ENCODE measurements around the gene NCKIPSD.
A peak's percentile ranks its signal among the peaks of the same experiment; 100 is the strongest.

The NCKIPSD gene

DNA sequence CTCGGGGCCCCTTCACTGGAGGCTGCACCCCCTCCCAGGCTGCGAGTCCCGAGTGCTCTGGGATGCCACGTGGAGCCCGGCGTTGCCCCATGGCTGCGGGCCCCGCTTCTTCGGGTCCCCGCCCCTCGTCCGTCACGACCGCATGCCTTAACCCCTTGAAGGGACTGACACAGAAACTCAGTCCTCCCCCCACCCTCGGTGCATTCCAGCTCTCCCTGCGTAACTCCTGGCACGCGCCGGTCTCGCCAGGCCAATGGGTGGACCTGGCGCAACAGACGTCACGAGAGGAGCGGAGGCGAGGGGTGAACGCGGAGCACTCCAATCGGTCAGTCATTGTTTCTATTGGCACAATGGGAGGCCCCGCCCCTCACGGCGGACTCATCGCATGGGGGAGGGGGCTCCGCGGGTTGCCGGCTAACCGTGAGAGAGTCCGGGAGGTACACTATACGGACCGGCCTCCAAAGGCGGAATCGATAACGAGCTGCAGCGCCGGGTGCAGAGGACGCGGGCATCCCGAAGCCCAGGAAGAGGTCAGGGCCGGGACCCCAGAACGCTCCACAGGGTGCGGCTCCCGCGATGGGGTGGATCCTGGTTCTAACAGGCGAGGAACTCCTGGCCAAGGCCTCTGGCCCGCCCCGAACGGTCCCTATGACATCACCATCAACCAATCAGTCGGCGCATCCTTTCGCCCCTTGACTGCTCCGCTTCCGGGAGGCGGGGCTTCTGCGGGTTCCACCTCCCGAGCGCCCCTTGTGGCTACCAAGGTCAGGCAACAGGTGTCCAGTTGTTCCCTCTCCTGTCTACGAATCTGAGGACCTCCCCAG lies 22.0 kb downstream of the NCKIPSD start:
- H3K36me3 ChIP-seq (ENCODE audit: low read depth) = no peaks in the 10 kb centered on the region
- no peaks in the 10 kb centered on the region for H3K9me3 ChIP-seq (ENCODE audit: severe bottlenecking)
- ATAC-seq (ENCODE audit: low read depth) = peak; percentile 77
- DNase-seq (ENCODE audit: low spot score) = peak; percentile 99
- no peaks in the 10 kb centered on the region for H3K4me1 ChIP-seq (ENCODE audit: insufficient read depth, poor library complexity, severe bottlenecking)
- H3K4me3 ChIP-seq (ENCODE audit: severe bottlenecking) = peak overlapping the region; percentile 43
- TF ChIP-seq, protein P1, sequence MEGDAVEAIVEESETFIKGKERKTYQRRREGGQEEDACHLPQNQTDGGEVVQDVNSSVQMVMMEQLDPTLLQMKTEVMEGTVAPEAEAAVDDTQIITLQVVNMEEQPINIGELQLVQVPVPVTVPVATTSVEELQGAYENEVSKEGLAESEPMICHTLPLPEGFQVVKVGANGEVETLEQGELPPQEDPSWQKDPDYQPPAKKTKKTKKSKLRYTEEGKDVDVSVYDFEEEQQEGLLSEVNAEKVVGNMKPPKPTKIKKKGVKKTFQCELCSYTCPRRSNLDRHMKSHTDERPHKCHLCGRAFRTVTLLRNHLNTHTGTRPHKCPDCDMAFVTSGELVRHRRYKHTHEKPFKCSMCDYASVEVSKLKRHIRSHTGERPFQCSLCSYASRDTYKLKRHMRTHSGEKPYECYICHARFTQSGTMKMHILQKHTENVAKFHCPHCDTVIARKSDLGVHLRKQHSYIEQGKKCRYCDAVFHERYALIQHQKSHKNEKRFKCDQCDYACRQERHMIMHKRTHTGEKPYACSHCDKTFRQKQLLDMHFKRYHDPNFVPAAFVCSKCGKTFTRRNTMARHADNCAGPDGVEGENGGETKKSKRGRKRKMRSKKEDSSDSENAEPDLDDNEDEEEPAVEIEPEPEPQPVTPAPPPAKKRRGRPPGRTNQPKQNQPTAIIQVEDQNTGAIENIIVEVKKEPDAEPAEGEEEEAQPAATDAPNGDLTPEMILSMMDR (IDR thresholded peaks at IDR 0.05; ENCODE audit: poor library complexity, severe bottlenecking) = peak; percentile 86
- H3K27ac ChIP-seq (ENCODE audit: poor library complexity, severe bottlenecking) = peak overlapping the region; percentile 88
- H3K27me3 ChIP-seq (ENCODE audit: insufficient read depth, poor library complexity, severe bottlenecking) = no peaks in the 10 kb centered on the region

DNA sequence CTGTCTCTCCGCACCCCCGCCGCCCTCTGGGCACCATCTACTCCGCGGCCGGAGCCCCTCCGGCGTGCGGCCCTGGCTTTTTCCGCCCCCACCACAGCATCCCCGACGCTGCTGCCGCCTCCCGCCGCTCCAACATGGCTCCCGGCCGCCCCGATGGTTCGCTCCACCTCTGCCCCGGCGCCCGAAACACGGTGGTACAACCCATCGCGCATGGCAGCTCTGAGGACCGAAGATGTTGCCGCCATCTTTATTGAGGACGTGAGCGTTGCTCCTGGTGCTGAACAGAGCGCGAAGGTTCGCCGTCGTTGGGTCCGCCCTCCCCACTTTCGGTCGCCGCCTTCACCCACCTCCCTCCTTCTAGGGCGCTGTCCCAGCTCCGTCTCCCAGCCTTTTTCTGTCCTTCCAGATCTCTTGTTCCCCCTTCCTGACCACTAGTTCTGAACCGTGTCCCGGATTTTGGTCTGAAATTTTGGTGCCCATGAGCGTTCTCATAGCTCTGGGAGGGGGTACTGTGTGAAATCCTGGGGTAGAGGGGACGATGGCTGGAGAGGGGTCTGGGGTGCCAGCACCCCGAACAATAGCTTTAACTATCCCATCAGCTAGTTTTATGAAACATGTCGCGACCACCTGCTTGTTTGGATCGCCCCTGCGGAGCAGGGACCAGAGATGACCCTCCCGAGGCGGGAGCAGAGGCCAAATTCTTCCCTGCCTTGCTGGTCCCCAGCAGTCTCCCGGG lies 22.8 kb downstream of the NCKIPSD start, which contains the start of gene CELSR3:
Gene CELSR3, minus strand, starts transcription at position 134 of the 736 bp plus-strand sequence. CDS start 252 bp downstream, outside the sequence.
- H3K4me1 ChIP-seq (ENCODE audit: insufficient read depth, poor library complexity, severe bottlenecking) = no peaks in the 10 kb centered on the region
- H3K9me3 ChIP-seq (ENCODE audit: severe bottlenecking) = no peaks in the 10 kb centered on the region
- H3K27ac ChIP-seq (ENCODE audit: poor library complexity, severe bottlenecking) = peak within 1 kb of the TSS; percentile 88
- H3K4me3 ChIP-seq (ENCODE audit: severe bottlenecking) = peak within 1 kb of the TSS; percentile 43
- ATAC-seq (ENCODE audit: low read depth) (peak; percentile 52), DNase-seq (ENCODE audit: low spot score) (peak; percentile 93)
- TF ChIP-seq, protein P1 (IDR thresholded peaks at IDR 0.05; ENCODE audit: poor library complexity, severe bottlenecking) = no peak
- no peaks in the 10 kb centered on the region for H3K36me3 ChIP-seq (ENCODE audit: low read depth)
- H3K27me3 ChIP-seq (ENCODE audit: insufficient read depth, poor library complexity, severe bottlenecking) = no peaks in the 10 kb centered on the region

DNA sequence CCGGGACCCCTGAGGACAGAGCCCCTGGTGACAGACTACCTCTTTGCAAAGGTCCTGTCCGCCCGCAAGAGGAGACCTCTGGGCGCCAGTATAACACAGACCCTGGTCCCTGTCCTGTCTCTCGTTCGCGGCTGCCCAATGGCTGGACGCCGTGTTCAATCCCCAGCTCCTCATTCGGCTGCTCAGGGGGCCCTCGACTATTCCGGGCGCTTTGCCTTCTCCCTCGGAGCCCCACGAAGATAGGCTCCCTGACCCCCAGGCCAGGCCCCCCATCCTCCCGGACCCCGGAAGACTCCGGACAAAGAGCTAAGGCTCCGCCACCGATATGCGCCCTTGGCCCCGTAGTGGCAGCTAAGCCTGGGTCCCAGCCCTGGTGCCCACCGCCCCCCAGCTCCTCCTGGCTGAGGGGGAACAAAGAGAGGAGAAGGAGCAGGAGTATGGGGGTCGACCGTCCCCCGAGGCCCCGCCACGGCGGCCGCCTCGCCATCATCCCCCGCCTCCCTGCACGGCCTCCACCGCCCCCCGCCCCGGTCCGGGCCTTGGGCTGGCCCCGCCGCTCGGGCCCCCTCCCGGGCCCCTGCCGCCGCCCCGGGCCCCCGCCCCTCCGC lies 23.5 kb downstream of the NCKIPSD start:
- H3K36me3 ChIP-seq (ENCODE audit: low read depth) = no peaks in the 10 kb centered on the region
- peak overlapping the region; percentile 88 for H3K27ac ChIP-seq (ENCODE audit: poor library complexity, severe bottlenecking)
- peak overlapping the region; percentile 43 for H3K4me3 ChIP-seq (ENCODE audit: severe bottlenecking)
- TF ChIP-seq, protein P1 (IDR thresholded peaks at IDR 0.05; ENCODE audit: poor library complexity, severe bottlenecking) = no peak
- H3K4me1 ChIP-seq (ENCODE audit: insufficient read depth, poor library complexity, severe bottlenecking) = no peaks in the 10 kb centered on the region
- H3K9me3 ChIP-seq (ENCODE audit: severe bottlenecking) = no peaks in the 10 kb centered on the region
- no peak for ATAC-seq (ENCODE audit: low read depth)
- DNase-seq (ENCODE audit: low spot score) = no peak
- H3K27me3 ChIP-seq (ENCODE audit: insufficient read depth, poor library complexity, severe bottlenecking) = no peaks in the 10 kb centered on the region

DNA sequence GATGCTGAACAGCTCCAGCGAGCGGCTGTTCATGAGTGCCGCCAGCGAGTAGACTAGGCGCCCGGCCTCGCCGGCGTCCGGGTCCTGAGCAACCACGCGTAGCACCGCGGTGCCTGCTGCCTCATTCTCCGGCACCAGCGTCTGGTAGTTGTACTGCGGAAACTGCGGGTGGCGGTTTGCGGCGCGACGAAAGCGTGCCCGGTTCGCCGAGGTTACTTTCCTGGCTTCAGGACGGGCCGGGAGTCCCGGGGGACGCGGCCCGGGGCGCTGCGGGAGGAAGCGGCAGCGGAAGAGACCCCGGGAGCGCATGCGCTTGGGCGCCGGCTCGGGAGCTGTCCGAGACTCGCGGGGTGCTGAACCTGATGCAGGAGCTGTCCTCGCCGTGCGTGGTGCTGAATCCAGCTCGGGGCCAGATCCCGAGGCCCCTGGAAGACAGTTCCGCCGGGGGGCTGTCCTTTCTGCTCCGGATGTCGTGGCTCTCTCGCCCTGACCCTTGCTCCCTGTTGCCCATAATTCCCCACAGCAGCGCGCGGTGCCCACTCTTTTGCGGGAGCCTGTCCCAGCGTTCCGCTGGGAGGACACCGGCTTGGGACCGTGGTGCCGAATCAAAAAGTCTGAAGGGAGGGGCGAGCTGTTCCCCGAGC lies 24.1 kb downstream of the NCKIPSD start:
- Histone ChIP-seq H3K4me1 (ENCODE audit: insufficient read depth, poor library complexity, severe bottlenecking) (no peaks in the 10 kb centered on the region), H3K36me3 (ENCODE audit: low read depth) (no peaks in the 10 kb centered on the region), H3K9me3 (ENCODE audit: severe bottlenecking) (no peaks in the 10 kb centered on the region), H3K4me3 (ENCODE audit: severe bottlenecking) (peak overlapping the region; percentile 43), H3K27me3 (ENCODE audit: insufficient read depth, poor library complexity, severe bottlenecking) (no peaks in the 10 kb centered on the region), H3K27ac (ENCODE audit: poor library complexity, severe bottlenecking) (no peak overlapping the region)
- ATAC-seq (ENCODE audit: low read depth) = no peak
- TF ChIP-seq, protein P1 (IDR thresholded peaks at IDR 0.05; ENCODE audit: poor library complexity, severe bottlenecking) = no peak
- no peak for DNase-seq (ENCODE audit: low spot score)

All from RWPE2 (cell line).